HepG2 (cell line): ENCODE data around the gene NTN5.

Experiments used
- ARID3A ChIP-seq: IDR thresholded peaks from 2 replicates; pipeline ENCODE4 v1.6.1; 2012; ENCODE audit warnings: low read depth, low read length, improper control_type of control experiment
- IRF9 ChIP-seq: sonication (generic); formaldehyde crosslinking; IDR thresholded peaks from 2 replicates; pipeline ENCODE4 v1.8.0; 2022; ENCODE audit warnings: missing genetic modification reagents, mild to moderate bottlenecking, borderline replicate concordance
- POLR2A ChIP-seq, 2 experiments: IDR thresholded peaks; 2 replicates each; pipeline ENCODE4 v1.6.1; 2011; ENCODE audit warnings: low read depth in 2 of 2, low read length in 2 of 2, mild to moderate bottlenecking in 1 of 2, moderate library complexity in 1 of 2; ENCODE audit not compliant: insufficient read depth in 1 of 2
- TARDBP ChIP-seq: sonication (generic); formaldehyde crosslinking; IDR thresholded peaks from 2 replicates; pipeline ENCODE4 v1.8.0; 2022; ENCODE audit warnings: mild to moderate bottlenecking, missing genetic modification reagents
- TBP ChIP-seq: sonication (generic); formaldehyde crosslinking; IDR thresholded peaks from 2 replicates; pipeline ENCODE4 v1.5.0; 2020; ENCODE audit warnings: missing genetic modification reagents
- USF2 ChIP-seq, 2 experiments: sonication (generic) in 1 of 2; formaldehyde crosslinking in 1 of 2; IDR thresholded peaks; 2 replicates each; pipeline versions ENCODE4 v1.5.1 to v1.6.1; 2011 to 2020; ENCODE audit warnings: borderline replicate concordance in 1 of 2, low read depth in 1 of 2, low read length in 1 of 2, mild to moderate bottlenecking in 1 of 2, missing genetic modification reagents in 1 of 2, moderate library complexity in 1 of 2
- ZBTB43 ChIP-seq: sonication (generic); formaldehyde crosslinking; conservative IDR thresholded peaks from 2 replicates; pipeline ENCODE4 v1.4.0; 2020; ENCODE audit warnings: missing genetic modification reagents
- ZBTB49 ChIP-seq: sonication (generic); formaldehyde crosslinking; IDR thresholded peaks from 2 replicates; pipeline ENCODE4 v1.4.0; 2020; ENCODE audit warnings: missing genetic modification reagents, borderline replicate concordance

DNA sequence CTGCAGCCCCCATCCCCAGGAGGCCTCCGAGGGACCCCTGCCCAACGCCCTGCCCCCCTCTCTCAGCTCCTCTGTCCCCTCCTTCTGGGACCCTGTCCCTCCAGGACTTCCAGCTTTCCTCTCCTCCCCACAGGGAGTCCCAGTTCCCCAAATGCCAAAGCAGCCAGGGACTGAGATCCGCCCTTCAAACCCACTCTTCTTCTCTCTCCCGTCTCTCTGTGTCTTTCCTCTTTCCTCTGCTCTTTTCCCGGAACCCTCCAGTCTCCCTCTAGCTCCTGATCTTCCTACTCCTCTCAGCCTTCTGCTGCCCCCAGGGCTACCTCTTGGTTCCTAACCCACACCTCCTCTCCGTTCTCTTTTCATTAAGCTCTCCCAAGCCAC is 27.2 kb downstream of the NTN5 start:
- no peak for TF ChIP-seq IRF9 (CRISPR knock-in tag)
- TF ChIP-seq POLR2A (IDR thresholded peaks at IDR 0.05; ENCODE audit: insufficient read depth in 1 of 2, low read depth in 2 of 2, low read length in 2 of 2): no peak
- TF ChIP-seq ARID3A: no peak
- TF ChIP-seq TBP: no peak
- no peak for TF ChIP-seq ZBTB49 (CRISPR knock-in tag)
- no peak for TF ChIP-seq TARDBP (CRISPR knock-in tag)
- TF ChIP-seq ZBTB43 (CRISPR knock-in tag): no peak
- TF ChIP-seq USF2 (IDR thresholded peaks at IDR 0.05; ENCODE audit: low read depth, low read length): no peak
- TF ChIP-seq USF2 (CRISPR knock-in tag; IDR thresholded peaks at IDR 0.05; ENCODE audit: borderline replicate concordance): no peak
